ENCODE results near the gene SLC22A2.
"Not testable (repeated sequence)": the region's sequence is repeated elsewhere in the genome, so short reads cannot be mapped to it uniquely, and the experiment has no call there.

Gene SLC22A2

GRCh38 chr6:160258346-160259142 lies at the start of gene SLC22A2:
Gene SLC22A2, minus strand, starts transcription at chr6:160258821. Its CDS starts 64 bp downstream, at chr6:160258757.
- no peak for DNase-seq

GRCh38 chr6:160305926-160306713 lies 47.5 kb upstream of the SLC22A2 start:
- DNase-seq = no peak

- DNase-seq = no peak
These were observed 45.2 kb upstream of the SLC22A2 start for GRCh38 chr6:160303806-160304205.

GRCh38 chr6:160302431-160303082 lies 43.9 kb upstream of the SLC22A2 start:
- not testable (repeated sequence) for DNase-seq

- DNase-seq = no peak
These were observed 42.7 kb upstream of the SLC22A2 start for GRCh38 chr6:160301339-160301738.

- DNase-seq = no peak
These were observed 41.6 kb upstream of the SLC22A2 start for GRCh38 chr6:160300076-160300695.

DNA sequence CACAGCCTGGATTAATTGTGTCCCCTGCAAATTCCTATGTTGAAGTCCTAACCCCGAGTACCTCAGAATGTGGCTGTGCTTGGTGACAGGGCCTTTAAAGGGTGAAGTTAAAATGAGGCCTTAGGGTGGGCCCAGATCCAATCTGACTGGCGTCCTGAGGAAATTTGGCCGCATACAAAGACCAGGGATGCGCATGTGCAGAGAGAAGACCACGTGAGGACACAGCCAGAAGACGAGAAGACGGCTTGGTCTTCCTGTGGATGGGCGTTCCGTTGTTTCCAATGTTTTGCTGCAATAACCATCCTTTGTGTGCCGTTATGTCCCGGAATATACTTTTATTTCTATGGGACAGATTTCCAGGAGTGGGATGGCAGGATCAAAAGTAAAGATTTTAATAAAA lies 40.9 kb upstream of the SLC22A2 start:
- DNase-seq = no peak

DNA sequence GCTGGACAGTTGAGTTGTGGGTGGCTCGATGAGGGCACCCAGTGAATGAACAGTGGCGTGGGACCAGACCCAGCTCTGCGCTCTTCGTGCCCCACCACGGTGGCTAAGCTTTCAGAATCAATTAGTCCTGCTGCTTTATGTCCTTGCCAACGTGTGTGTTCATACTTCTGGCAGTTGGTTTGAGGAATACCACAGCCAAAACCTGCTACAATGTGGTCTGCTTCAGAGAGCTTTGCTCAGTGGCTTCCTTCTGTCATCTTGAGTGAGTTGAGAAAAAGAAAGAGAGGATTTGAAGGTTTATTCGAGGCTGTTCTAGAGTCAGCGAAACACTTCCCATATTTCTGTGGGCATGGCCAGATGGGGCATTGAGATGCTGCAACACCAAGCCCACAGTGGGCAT lies 39.5 kb upstream of the SLC22A2 start:
- no peak for DNase-seq

- DNase-seq = no peak
These were observed 38.7 kb upstream of the SLC22A2 start for GRCh38 chr6:160297310-160297709.

DNA sequence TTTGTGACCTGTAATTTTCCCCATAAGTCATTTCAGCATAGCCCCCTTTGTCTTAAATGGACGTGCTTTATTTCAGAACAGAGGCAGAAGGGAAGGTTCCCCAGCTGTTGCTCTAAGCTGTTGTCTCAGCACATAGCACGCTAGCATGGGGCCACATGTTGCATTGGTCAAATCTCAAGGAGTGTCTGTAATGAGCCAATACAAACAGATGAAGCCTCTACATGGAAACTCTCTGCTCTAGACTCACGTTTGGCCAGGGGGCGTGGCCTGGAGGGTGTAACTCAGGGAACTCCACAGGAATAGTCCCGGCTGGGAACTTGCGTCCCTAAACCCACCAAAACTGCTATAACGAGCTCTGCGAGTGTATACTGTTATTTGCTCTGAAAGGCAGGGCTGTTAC lies 35.2 kb upstream of the SLC22A2 start:
- DNase-seq = no peak

- DNase-seq = no peak
These were observed 27.0 kb upstream of the SLC22A2 start for GRCh38 chr6:160285541-160286105.

- DNase-seq = no peak
These were observed 26.0 kb upstream of the SLC22A2 start for GRCh38 chr6:160284575-160284974.

- no peak for DNase-seq
These were observed 23.8 kb upstream of the SLC22A2 start for GRCh38 chr6:160282444-160282843.

- DNase-seq = no peak
These were observed 21.2 kb upstream of the SLC22A2 start for GRCh38 chr6:160279850-160280249.

DNA sequence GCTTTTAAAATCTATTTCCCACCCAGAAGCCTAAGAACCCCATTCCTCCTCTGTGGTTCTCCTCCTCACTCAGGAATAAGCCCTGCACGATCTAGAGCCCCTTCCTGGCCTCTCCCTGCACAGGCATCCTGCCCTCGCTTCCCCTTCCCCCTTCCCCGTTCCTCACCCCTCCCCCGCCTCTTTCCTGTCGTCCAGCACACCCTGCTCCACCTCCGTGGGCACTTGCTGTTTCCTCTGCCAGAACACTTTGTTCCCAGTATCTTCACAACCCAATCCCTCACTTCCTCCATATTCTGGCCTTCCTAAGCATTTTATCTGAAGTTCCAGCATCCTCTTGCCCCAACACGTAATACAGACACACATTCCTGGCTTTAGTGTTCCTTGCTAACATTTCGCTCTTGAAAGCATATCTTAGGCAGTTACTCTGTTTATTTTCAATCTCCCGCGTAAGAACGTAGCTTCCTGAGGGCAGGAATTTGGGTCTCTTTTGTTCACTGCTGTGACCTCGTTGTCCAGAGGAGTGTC lies 20.2 kb upstream of the SLC22A2 start:
- DNase-seq = no peak

DNA sequence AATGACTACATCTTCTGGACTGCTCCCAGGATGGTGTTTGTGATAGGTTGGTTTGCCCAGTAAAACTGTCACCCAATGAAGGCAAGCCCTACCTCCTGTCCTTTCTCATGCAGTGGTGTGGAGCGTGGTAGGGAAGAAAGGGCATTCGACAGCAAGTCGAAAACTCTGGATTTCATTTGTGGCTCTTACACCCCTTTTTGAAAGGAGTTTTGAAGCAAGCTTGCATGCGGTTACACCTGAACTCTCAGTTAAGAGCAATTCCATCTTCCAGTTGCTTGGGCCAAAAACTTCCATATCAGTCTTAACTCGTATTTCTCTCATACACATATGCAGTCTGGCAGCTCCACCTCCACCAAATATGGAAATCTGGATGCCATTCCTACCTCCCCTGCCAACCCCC lies 19.7 kb upstream of the SLC22A2 start:
- no peak for DNase-seq

- DNase-seq = no peak
These were observed 18.9 kb upstream of the SLC22A2 start for GRCh38 chr6:160277546-160277945.

DNA sequence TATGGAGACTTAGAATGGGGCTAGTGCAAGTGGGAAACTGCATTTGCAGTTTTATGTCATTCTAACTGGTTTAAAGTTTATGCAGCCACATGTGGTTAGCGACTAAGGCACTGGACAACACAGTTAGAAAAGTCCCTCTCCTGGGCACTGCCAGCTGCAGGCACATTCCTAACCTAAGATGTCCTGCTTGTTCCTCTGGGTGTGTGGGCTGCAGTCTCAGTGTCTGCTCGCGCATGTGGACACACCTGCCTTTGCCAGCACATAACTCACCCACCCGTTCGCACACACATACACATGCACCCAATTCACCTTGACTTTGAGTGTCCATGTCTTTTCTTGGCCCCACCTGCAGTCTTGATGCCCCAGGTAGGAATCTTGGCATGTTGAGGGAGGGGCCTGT lies 18.5 kb upstream of the SLC22A2 start:
- no peak for DNase-seq

- no peak for DNase-seq
These were observed 17.5 kb upstream of the SLC22A2 start for GRCh38 chr6:160276126-160276525.

DNA sequence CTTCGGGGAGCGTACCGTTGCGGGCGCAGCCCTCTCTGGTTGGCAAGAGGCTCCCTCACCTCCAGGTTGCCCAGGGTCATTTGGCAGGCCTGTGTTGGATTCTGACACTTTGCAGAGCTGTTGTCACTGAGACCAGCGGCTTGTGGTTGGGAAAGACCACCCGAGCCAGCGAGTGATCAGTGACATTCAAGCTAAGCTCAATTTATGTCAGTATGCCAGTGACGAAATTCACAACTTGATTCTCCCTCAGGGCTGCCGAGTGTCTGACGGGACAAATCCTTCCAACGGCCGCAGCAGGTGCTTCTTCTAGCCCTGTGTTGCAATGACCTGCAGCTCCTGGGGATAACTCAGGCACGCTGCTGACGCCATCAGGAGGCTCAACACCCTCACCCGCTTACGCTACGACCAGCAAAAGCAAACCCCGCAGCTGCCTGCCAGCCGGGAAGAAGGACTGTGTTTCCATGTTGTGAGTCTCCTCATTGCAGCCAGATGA lies 16.9 kb upstream of the SLC22A2 start:
- no peak for DNase-seq

DNA sequence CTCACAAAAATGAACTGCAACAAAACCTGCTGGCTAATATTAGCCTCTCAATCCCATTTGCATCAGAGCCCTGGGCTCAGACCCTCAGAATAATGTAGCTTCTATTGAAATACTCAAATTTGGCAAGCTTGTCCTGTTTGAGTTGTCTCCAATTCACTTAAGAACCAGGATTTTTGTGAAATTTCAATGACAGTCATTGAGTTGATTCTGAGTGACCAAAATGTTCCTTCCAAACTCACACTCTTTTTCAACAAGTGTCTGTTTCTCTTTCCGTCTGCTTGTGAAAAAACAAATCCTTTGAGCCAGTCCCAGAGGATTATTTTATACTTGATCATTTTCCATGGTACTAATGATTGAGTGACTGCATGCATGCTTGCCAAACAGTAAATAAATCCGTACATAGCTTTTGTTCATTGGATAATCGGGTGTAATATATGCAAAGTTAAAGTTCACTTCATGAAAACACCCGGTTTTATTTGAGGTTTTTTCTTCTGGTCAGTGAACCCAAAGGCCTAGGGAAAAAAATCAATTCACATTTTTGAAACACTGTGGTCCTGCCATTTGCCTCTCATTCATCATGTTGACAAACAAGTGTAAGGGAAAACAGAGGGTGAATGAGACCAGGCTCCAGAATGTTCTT lies 16.4 kb upstream of the SLC22A2 start:
- no peak for DNase-seq

DNA sequence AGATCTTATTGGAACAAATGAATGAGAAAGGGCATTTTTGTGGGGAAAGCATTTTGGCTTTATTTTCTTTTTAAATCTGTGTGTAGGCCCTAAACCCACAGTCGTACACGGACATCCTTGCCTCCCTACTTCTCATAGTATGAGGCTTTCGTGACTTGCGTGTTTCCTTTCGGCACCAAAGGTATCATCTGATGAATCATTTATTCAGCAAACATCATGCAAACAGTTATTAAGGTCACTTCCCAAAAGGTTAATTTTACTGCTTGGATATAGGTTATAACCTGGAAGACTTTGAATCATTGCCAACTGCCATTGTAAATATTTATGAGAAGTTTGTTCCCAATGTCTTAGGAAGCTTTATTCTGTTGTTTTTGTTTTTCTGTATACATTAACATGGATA lies 15.1 kb upstream of the SLC22A2 start:
- no peak for DNase-seq
